ENCODE results near the gene AMOTL2.

- TF ChIP-seq, protein P1, sequence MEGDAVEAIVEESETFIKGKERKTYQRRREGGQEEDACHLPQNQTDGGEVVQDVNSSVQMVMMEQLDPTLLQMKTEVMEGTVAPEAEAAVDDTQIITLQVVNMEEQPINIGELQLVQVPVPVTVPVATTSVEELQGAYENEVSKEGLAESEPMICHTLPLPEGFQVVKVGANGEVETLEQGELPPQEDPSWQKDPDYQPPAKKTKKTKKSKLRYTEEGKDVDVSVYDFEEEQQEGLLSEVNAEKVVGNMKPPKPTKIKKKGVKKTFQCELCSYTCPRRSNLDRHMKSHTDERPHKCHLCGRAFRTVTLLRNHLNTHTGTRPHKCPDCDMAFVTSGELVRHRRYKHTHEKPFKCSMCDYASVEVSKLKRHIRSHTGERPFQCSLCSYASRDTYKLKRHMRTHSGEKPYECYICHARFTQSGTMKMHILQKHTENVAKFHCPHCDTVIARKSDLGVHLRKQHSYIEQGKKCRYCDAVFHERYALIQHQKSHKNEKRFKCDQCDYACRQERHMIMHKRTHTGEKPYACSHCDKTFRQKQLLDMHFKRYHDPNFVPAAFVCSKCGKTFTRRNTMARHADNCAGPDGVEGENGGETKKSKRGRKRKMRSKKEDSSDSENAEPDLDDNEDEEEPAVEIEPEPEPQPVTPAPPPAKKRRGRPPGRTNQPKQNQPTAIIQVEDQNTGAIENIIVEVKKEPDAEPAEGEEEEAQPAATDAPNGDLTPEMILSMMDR (IDR thresholded peaks at IDR 0.05): no peak
- TF ChIP-seq POLR2A (IDR thresholded peaks at IDR 0.05): no peak
Measured at GRCh38 chr3:134397755-134398154, 23.5 kb upstream of the AMOTL2 start.
